Parathyroid adenoma (tissue), 2 donors: Measurements from ENCODE around the gene ATP2B2.

Experiments used
- H2AFZ ChIP-seq: fragments of 300-600 bp; sonication (generic); one replicate; pipeline ENCODE4 v1.7.0; 2017; ENCODE audit warnings: antibody characterized with exemption, mild to moderate bottlenecking
- H3K27ac ChIP-seq: fragments of 300-600 bp; sonication (generic); one replicate; pipeline ENCODE4 v1.7.0; 2017
- H3K27me3 ChIP-seq: fragments of 300-600 bp; sonication (generic); one replicate; pipeline ENCODE4 v1.7.0; 2017; ENCODE audit warnings: low read length; ENCODE audit not compliant: control insufficient read depth, insufficient read depth
- H3K36me3 ChIP-seq: fragments of 300-600 bp; sonication (generic); one replicate; pipeline ENCODE4 v1.7.0; 2017; ENCODE audit warnings: low read length; ENCODE audit not compliant: control insufficient read depth, insufficient read depth
- H3K4me1 ChIP-seq: fragments of 300-600 bp; sonication (generic); one replicate; pipeline ENCODE4 v1.7.0; 2017; ENCODE audit warnings: control low read depth
- H3K4me2 ChIP-seq: fragments of 300-600 bp; sonication (generic); one replicate; pipeline ENCODE4 v1.7.0; 2017; ENCODE audit warnings: low read length
- H3K4me3 ChIP-seq: fragments of 300-600 bp; sonication (generic); one replicate; pipeline ENCODE4 v1.7.0; 2017; ENCODE audit warnings: low read depth, low read length
- H3K79me2 ChIP-seq: fragments of 300-600 bp; sonication (generic); one replicate; pipeline ENCODE4 v1.7.0; 2017; ENCODE audit warnings: control low read depth
- H3K9ac ChIP-seq: fragments of 300-600 bp; sonication (generic); one replicate; pipeline ENCODE4 v1.7.0; 2017; ENCODE audit warnings: mild to moderate bottlenecking
- H3K9me3 ChIP-seq: fragments of 300-600 bp; sonication (generic); one replicate; pipeline ENCODE4 v1.7.0; 2017; ENCODE audit warnings: low read length; ENCODE audit not compliant: control insufficient read depth
- TF ChIP-seq, protein P1 (sequence below): fragments of 300-600 bp; sonication (generic); IDR thresholded peaks from one replicate; pipeline ENCODE4 v1.7.0; 2017; ENCODE audit warnings: antibody characterized with exemption, mild to moderate bottlenecking
- donor health status: primary hyperparathyroidism.

The ATP2B2 gene

DNA sequence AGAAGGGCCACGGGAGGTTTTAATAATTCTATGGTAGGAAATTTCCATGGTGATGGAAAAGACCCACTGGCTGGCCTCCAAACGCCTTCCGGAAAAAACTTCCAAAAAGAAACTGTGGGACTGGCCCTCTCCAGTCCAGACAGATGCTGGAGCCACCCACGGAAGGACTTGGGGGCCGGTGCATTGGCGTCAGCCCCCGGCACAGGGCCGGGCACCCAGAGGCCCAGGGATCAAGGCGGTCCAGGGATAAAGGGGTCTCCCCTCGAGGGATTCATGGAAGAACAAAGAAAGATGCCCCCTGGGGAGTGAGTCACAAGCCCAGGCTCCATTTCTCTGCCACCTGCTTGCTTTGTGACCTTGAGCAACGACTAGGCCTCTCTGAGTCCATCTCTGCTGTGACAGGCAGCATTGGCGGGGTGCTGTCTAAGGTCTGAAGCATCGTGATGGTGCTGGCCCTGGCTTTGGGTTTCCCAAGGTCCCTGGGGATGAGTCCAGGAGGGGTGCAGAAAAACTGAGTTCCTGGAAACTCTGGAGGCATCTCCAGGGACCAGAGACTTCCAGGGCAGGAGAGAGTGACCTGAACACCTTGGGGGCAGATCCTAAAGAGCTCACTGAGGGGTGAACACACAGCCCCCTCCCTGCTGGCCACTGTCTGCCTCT lies 21.6 kb downstream of the ATP2B2 start:
- H3K9ac ChIP-seq: no peak overlapping the region
- no peak overlapping the region for H3K27ac ChIP-seq
- H3K4me2 ChIP-seq: no peak overlapping the region
- H3K9me3 ChIP-seq: no peaks in the 10 kb centered on the region
- no peaks in the 10 kb centered on the region for H3K79me2 ChIP-seq
- H3K36me3 ChIP-seq: no peaks in the 10 kb centered on the region
- no peak overlapping the region for H2AFZ ChIP-seq
- TF ChIP-seq, protein P1, sequence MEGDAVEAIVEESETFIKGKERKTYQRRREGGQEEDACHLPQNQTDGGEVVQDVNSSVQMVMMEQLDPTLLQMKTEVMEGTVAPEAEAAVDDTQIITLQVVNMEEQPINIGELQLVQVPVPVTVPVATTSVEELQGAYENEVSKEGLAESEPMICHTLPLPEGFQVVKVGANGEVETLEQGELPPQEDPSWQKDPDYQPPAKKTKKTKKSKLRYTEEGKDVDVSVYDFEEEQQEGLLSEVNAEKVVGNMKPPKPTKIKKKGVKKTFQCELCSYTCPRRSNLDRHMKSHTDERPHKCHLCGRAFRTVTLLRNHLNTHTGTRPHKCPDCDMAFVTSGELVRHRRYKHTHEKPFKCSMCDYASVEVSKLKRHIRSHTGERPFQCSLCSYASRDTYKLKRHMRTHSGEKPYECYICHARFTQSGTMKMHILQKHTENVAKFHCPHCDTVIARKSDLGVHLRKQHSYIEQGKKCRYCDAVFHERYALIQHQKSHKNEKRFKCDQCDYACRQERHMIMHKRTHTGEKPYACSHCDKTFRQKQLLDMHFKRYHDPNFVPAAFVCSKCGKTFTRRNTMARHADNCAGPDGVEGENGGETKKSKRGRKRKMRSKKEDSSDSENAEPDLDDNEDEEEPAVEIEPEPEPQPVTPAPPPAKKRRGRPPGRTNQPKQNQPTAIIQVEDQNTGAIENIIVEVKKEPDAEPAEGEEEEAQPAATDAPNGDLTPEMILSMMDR: no peak
- no peaks in the 10 kb centered on the region for H3K4me1 ChIP-seq
- H3K27me3 ChIP-seq: no peaks in the 10 kb centered on the region
- H3K4me3 ChIP-seq: no peak overlapping the region

DNA sequence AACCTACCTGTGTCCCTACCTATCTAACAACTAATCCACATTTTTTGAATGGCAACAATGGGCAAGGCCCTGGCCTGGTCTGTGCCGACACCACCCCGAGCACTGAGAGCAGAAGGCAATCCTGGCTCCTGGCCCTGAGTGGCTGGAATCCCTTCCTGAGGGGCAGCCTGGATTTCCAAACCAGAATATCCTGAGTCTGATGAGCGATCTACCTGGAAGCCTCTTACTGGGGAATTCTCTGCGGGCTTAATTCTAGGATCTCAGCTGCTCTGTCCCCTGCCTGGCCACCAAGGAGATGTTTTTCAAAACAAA lies 22.1 kb downstream of the ATP2B2 start:
- H3K36me3 ChIP-seq: no peaks in the 10 kb centered on the region
- no peak overlapping the region for H3K4me2 ChIP-seq
- H2AFZ ChIP-seq: no peak overlapping the region
- H3K27ac ChIP-seq: no peak overlapping the region
- TF ChIP-seq, protein P1: no peak
- H3K4me3 ChIP-seq: no peak overlapping the region
- no peaks in the 10 kb centered on the region for H3K4me1 ChIP-seq
- no peaks in the 10 kb centered on the region for H3K79me2 ChIP-seq
- H3K9ac ChIP-seq: no peak overlapping the region
- H3K27me3 ChIP-seq: no peaks in the 10 kb centered on the region
- H3K9me3 ChIP-seq: no peaks in the 10 kb centered on the region

DNA sequence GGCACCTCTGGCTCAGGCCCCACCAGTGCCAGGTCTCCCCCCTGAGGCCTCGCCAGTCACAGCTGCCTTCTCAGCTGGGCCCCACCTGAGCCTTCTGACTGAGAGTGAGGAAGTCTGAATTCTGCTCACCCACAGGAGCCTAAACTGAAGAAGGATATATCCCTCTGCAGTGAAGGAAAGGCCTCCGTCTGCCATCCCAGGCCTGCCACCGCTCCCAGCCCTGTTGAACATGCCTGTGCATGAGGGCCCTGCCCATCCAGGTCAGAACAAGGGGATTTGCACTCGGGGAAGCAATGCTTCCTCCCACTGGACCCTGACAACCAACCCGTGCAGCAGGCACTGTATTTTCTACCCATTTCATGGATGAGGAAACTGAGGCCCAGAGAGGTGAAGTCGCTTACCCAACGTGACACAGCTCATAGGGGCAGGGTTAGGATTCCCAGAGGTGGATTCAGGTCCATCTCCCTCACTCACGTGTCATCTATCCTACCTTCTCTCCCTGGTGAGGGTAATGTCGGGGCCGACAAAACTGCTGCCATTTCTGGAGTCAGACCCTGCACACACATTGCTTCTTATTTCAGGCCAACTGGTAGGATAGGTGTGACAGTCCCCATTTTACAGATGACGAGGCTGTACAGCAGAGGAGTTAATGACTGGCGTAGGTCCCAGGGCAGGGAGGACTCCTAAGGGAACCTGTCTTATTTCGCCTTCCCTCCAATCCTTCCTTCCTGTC lies 22.6 kb downstream of the ATP2B2 start:
- Histone ChIP-seq H3K4me2 (no peak overlapping the region), H3K9ac (no peak overlapping the region), H3K9me3 (no peaks in the 10 kb centered on the region), H3K79me2 (no peaks in the 10 kb centered on the region), H3K4me3 (no peak overlapping the region), H2AFZ (no peak overlapping the region), H3K4me1 (no peaks in the 10 kb centered on the region), H3K36me3 (no peaks in the 10 kb centered on the region), H3K27me3 (no peaks in the 10 kb centered on the region), H3K27ac (no peak overlapping the region)
- TF ChIP-seq, protein P1: no peak

GRCh38 chr3:10480871-10481378 lies 24.5 kb downstream of the ATP2B2 start:
- H3K4me3 ChIP-seq: no peak overlapping the region
- H3K4me1 ChIP-seq: no peaks in the 10 kb centered on the region
- no peak overlapping the region for H3K27ac ChIP-seq
- H3K79me2 ChIP-seq: no peaks in the 10 kb centered on the region
- H3K4me2 ChIP-seq: no peak overlapping the region
- H3K27me3 ChIP-seq: no peaks in the 10 kb centered on the region
- no peak overlapping the region for H3K9ac ChIP-seq
- TF ChIP-seq, protein P1: no peak
- no peaks in the 10 kb centered on the region for H3K36me3 ChIP-seq
- no peak overlapping the region for H2AFZ ChIP-seq
- no peaks in the 10 kb centered on the region for H3K9me3 ChIP-seq
